ENCODE measurements around the gene GSDMA. TPM values are rescaled to one million over a fixed set of nuclear protein-coding genes. Genes with fewer than 3 reads are reported as not detected.
A peak's percentile ranks its signal among the peaks of the same experiment; 100 is the strongest.

The GSDMA gene
- total and polyA plus RNA-seq, 4 donors = 0.26 to 0.91 (median 0.33) TPM; not detected in 1

DNA sequence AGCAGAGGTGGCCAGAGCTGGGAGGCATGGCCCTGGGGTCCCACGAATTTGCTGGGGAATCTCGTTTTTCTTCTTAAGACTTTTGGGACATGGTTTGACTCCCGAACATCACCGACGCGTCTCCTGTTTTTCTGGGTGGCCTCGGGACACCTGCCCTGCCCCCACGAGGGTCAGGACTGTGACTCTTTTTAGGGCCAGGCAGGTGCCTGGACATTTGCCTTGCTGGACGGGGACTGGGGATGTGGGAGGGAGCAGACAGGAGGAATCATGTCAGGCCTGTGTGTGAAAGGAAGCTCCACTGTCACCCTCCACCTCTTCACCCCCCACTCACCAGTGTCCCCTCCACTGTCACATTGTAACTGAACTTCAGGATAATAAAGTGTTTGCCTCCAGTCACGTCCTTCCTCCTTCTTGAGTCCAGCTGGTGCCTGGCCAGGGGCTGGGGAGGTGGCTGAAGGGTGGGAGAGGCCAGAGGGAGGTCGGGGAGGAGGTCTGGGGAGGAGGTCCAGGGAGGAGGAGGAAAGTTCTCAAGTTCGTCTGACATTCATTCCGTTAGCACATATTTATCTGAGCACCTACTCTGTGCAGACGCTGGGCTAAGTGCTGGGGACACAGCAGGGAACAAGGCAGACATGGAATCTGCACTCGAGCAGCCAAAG is 54.7 kb downstream of the GSDMA start:
- TF ChIP-seq, protein P1, sequence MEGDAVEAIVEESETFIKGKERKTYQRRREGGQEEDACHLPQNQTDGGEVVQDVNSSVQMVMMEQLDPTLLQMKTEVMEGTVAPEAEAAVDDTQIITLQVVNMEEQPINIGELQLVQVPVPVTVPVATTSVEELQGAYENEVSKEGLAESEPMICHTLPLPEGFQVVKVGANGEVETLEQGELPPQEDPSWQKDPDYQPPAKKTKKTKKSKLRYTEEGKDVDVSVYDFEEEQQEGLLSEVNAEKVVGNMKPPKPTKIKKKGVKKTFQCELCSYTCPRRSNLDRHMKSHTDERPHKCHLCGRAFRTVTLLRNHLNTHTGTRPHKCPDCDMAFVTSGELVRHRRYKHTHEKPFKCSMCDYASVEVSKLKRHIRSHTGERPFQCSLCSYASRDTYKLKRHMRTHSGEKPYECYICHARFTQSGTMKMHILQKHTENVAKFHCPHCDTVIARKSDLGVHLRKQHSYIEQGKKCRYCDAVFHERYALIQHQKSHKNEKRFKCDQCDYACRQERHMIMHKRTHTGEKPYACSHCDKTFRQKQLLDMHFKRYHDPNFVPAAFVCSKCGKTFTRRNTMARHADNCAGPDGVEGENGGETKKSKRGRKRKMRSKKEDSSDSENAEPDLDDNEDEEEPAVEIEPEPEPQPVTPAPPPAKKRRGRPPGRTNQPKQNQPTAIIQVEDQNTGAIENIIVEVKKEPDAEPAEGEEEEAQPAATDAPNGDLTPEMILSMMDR (IDR thresholded peaks at IDR 0.05; ENCODE audit: control extremely low read depth, extremely low read depth) = no peak
- H3K4me1 ChIP-seq (ENCODE audit: control insufficient read depth in 5 of 5, insufficient read depth in 5 of 5, low read length in 5 of 5) = peaks cover 0 to 58% (median 19%) of the 10 kb centered on the region in 5 donors
- WGBS, 2 donors = 45 to 60% methylated on average over 14 to 15 of the region's 15 CpGs
- H3K27ac ChIP-seq (ENCODE audit: low read depth in 1 of 2, low read length in 1 of 2) = peak overlapping the region in 1 of 2 donors; percentile 55
- no peaks in the 10 kb centered on the region for H3K27me3 ChIP-seq (ENCODE audit: control insufficient read depth in 3 of 3, insufficient read depth in 3 of 3, low read length in 2 of 3)
- H3K4me3 ChIP-seq = no peak overlapping the region
- H3K9ac ChIP-seq (ENCODE audit: insufficient read depth in 1 of 2, low read length in 2 of 2) = no peak overlapping the region
- H3K9me3 ChIP-seq (ENCODE audit: control insufficient read depth in 4 of 4, insufficient read depth in 3 of 4, low read length in 3 of 4) = no peaks in the 10 kb centered on the region
- DNase-seq (peak; percentile 29 to 54 (median 36)), ATAC-seq (ENCODE audit: insufficient read depth, low FRiP score) (no peak)
- peaks cover 7 to 25% (median 9%) of the 10 kb centered on the region in 4 donors for H3K36me3 ChIP-seq (ENCODE audit: control insufficient read depth in 4 of 4, insufficient read depth in 4 of 4, low read length in 4 of 4)

GRCh38 chr17:40018211-40019121 is 55.7 kb downstream of the GSDMA start:
- Histone ChIP-seq H3K9ac (ENCODE audit: insufficient read depth in 1 of 2, low read length in 2 of 2) (no peak overlapping the region), H3K4me3 (no peak overlapping the region), H3K27me3 (ENCODE audit: control insufficient read depth in 3 of 3, insufficient read depth in 3 of 3, low read length in 2 of 3) (no peaks in the 10 kb centered on the region), H3K9me3 (ENCODE audit: control insufficient read depth in 4 of 4, insufficient read depth in 3 of 4, low read length in 3 of 4) (no peaks in the 10 kb centered on the region), H3K36me3 (ENCODE audit: control insufficient read depth in 4 of 4, insufficient read depth in 4 of 4, low read length in 4 of 4) (peaks cover 7 to 30% (median 13%) of the 10 kb centered on the region in 4 donors), H3K4me1 (ENCODE audit: control insufficient read depth in 5 of 5, insufficient read depth in 5 of 5, low read length in 5 of 5) (peaks cover 0 to 66% (median 27%) of the 10 kb centered on the region in 5 donors), H3K27ac (ENCODE audit: low read depth in 1 of 2, low read length in 1 of 2) (peak overlapping the region in 1 of 2 donors; percentile 55)
- peak; percentile 79 to 85 (median 84) for DNase-seq
- ATAC-seq (ENCODE audit: insufficient read depth, low FRiP score) = no peak
- TF ChIP-seq, protein P1 (IDR thresholded peaks at IDR 0.05; ENCODE audit: control extremely low read depth, extremely low read depth) = no peak
- WGBS, 2 donors = 33 to 46% methylated on average over 15 of the region's 15 CpGs

- H3K9ac ChIP-seq (ENCODE audit: insufficient read depth in 1 of 2, low read length in 2 of 2) = no peak overlapping the region
- DNase-seq = peak; percentile 43 to 65 (median 59)
Observed at GRCh38 chr17:40019140-40019991, 56.6 kb downstream of the GSDMA start.

More at GRCh38 chr17:40019140-40019991, 56.6 kb downstream of the GSDMA start:
- H3K27me3 ChIP-seq (ENCODE audit: control insufficient read depth in 3 of 3, insufficient read depth in 3 of 3, low read length in 2 of 3) = no peaks in the 10 kb centered on the region
- H3K4me1 ChIP-seq (ENCODE audit: control insufficient read depth in 5 of 5, insufficient read depth in 5 of 5, low read length in 5 of 5) = peaks cover 0 to 69% (median 25%) of the 10 kb centered on the region in 5 donors
- ATAC-seq (ENCODE audit: insufficient read depth, low FRiP score) = no peak
- peaks cover 7 to 30% (median 13%) of the 10 kb centered on the region in 4 donors for H3K36me3 ChIP-seq (ENCODE audit: control insufficient read depth in 4 of 4, insufficient read depth in 4 of 4, low read length in 4 of 4)
- H3K9me3 ChIP-seq (ENCODE audit: control insufficient read depth in 4 of 4, insufficient read depth in 3 of 4, low read length in 3 of 4) = no peaks in the 10 kb centered on the region
- 65 to 78% methylated on average over 24 of the region's 24 CpGs for WGBS, 2 donors
- peak overlapping the region in 1 of 2 donors; percentile 55 for H3K27ac ChIP-seq (ENCODE audit: low read depth in 1 of 2, low read length in 1 of 2)
- TF ChIP-seq, protein P1 (IDR thresholded peaks at IDR 0.05; ENCODE audit: control extremely low read depth, extremely low read depth) = no peak
- H3K4me3 ChIP-seq = no peak overlapping the region

Data from lung (tissue), 12 donors.